Spinal cord (tissue), 10 donors: ENCODE measurements around the gene AHR. TPM values are rescaled to one million over a fixed set of nuclear protein-coding genes. Genes with fewer than 3 reads are reported as not detected.
"Not testable (repeated sequence)": the region's sequence is repeated elsewhere in the genome, so short reads cannot be mapped to it uniquely, and the experiment has no call there.

Source experiments
- DNase-seq, 6 donors: peaks; one replicate each; pipeline versions ENCODE4 v3.0.0 to v3.0.0-alpha.2; 2013 to 2015; ENCODE audit warnings: low spot score in 6 of 6, low read depth in 4 of 6
- H3K27ac ChIP-seq: one replicate; pipeline ENCODE4 v1.5.1; 2013; ENCODE audit warnings: low read depth, low read length, control low read depth
- H3K27me3 ChIP-seq: one replicate; pipeline ENCODE4 v1.6.1; 2013; ENCODE audit warnings: low read length; ENCODE audit not compliant: control insufficient read depth, insufficient read depth
- H3K36me3 ChIP-seq: one replicate; pipeline ENCODE4 v1.6.1; 2013; ENCODE audit warnings: low read length; ENCODE audit not compliant: control insufficient read depth, insufficient read depth
- H3K4me1 ChIP-seq: one replicate; pipeline ENCODE4 v1.6.1; 2013; ENCODE audit warnings: low read length; ENCODE audit not compliant: control insufficient read depth, insufficient read depth
- H3K4me3 ChIP-seq: one replicate; pipeline ENCODE4 v1.5.1; 2013; ENCODE audit warnings: low read depth, low read length, control low read depth
- H3K9me3 ChIP-seq: one replicate; pipeline ENCODE4 v1.6.1; 2013; ENCODE audit warnings: low read length; ENCODE audit not compliant: control insufficient read depth, insufficient read depth
- WGBS: methylation state at CpG from one replicate; pipeline ENCODE4 v1.1.5; 2013; ENCODE audit warnings: missing lambda C conversion rate; ENCODE audit not compliant: insufficient coverage; 5-methylcytosine and 5-hydroxymethylcytosine counted together
- polyA plus RNA-seq, 2 donors: library from polyadenylated mRNA; unstranded; fragments of 120-200 nt; gene quantifications; one replicate each; pipeline ENCODE4 v1.2.1, GENCODE V29; 2013; ENCODE audit not compliant: insufficient read length in 2 of 2
- small RNA-seq: library from RNA; depleted of rRNA; stranded (forward); fragments of <200 nt; gene quantifications from one replicate; pipeline ENCODE3, GENCODE V24; 2014; ENCODE audit warnings: low replicate concordance
- total RNA-seq, 2 donors: library from RNA; depleted of rRNA in 1 of 2; stranded (reverse); fragments of 120-200 nt in 1 of 2; fragments of >200 nt in 1 of 2; gene quantifications; one replicate each; pipeline versions ENCODE4 v1.2.3 to v1.2.4, GENCODE V29; 2013 to 2014
- donor health status: healthy.

The AHR gene
- total and polyA plus RNA-seq, 4 donors: 8.4 to 68.4 (median 28.8) TPM

- not testable (repeated sequence) for H3K4me1 ChIP-seq, H3K27ac ChIP-seq, DNase-seq, H3K4me3 ChIP-seq, H3K36me3 ChIP-seq, H3K27me3 ChIP-seq, H3K9me3 ChIP-seq
- WGBS: 60% methylated on average over 1 of the region's 8 CpGs
Measured at GRCh38 chr7:17382408-17383354, 84.2 kb downstream of the AHR start.

GRCh38 chr7:17384400-17384799 is 85.9 kb downstream of the AHR start:
- no peak overlapping the region for H3K4me3 ChIP-seq
- 57% methylated on average over 1 of the region's 1 CpG for WGBS
- no peaks in the 10 kb centered on the region for H3K4me1 ChIP-seq
- no peak overlapping the region for H3K27ac ChIP-seq
- no peaks in the 10 kb centered on the region for H3K27me3 ChIP-seq
- no peaks in the 10 kb centered on the region for H3K9me3 ChIP-seq
- no peaks in the 10 kb centered on the region for H3K36me3 ChIP-seq
- DNase-seq: no peak

- H3K4me3 ChIP-seq: no peak overlapping the region
- H3K27ac ChIP-seq: no peak overlapping the region
- H3K9me3 ChIP-seq: no peaks in the 10 kb centered on the region
- DNase-seq: no peak
- H3K36me3 ChIP-seq: no peaks in the 10 kb centered on the region
- no peaks in the 10 kb centered on the region for H3K27me3 ChIP-seq
- no peaks in the 10 kb centered on the region for H3K4me1 ChIP-seq
Measured at GRCh38 chr7:17385612-17386011, 87.2 kb downstream of the AHR start.

GRCh38 chr7:17390392-17390791 is 91.9 kb downstream of the AHR start:
- H3K9me3 ChIP-seq: peaks cover 7% of the 10 kb centered on the region
- H3K27me3 ChIP-seq: no peaks in the 10 kb centered on the region
- no peak for DNase-seq
- H3K4me3 ChIP-seq: no peak overlapping the region
- H3K27ac ChIP-seq: no peak overlapping the region
- no peaks in the 10 kb centered on the region for H3K36me3 ChIP-seq
- H3K4me1 ChIP-seq: no peaks in the 10 kb centered on the region
- WGBS: 48% methylated on average over 3 of the region's 4 CpGs

GRCh38 chr7:17391366-17391765 is 92.9 kb downstream of the AHR start:
- peak in 1 of 6 donors; percentile 11 for DNase-seq
- Histone ChIP-seq H3K9me3 (peaks cover 7% of the 10 kb centered on the region), H3K27me3 (no peaks in the 10 kb centered on the region), H3K4me1 (no peaks in the 10 kb centered on the region), H3K27ac (no peak overlapping the region), H3K4me3 (no peak overlapping the region), H3K36me3 (no peaks in the 10 kb centered on the region)
- WGBS: no CpG with 5 or more reads among the region's 2 CpGs

GRCh38 chr7:17392846-17393245 is 94.4 kb downstream of the AHR start:
- WGBS: no CpG with 5 or more reads among the region's 1 CpG
- no peak for DNase-seq
- H3K4me3 ChIP-seq: no peak overlapping the region
- peaks cover 7% of the 10 kb centered on the region for H3K9me3 ChIP-seq
- no peaks in the 10 kb centered on the region for H3K27me3 ChIP-seq
- no peak overlapping the region for H3K27ac ChIP-seq
- no peaks in the 10 kb centered on the region for H3K4me1 ChIP-seq
- no peaks in the 10 kb centered on the region for H3K36me3 ChIP-seq

- H3K4me1 ChIP-seq, H3K27ac ChIP-seq, DNase-seq, H3K27me3 ChIP-seq, H3K36me3 ChIP-seq, H3K9me3 ChIP-seq, H3K4me3 ChIP-seq: not testable (repeated sequence)
- WGBS: 90% methylated on average over 3 of the region's 4 CpGs
Measured at GRCh38 chr7:17394563-17394962, 96.1 kb downstream of the AHR start.

Small RNA genes lying within 50 kb of the gene (small RNA-seq; reads per million reads assigned to genes)
- not detected for gene RF00092
